HCT116 (cell line): ENCODE data around the gene FAM171A1.
"Not testable (repeated sequence)": the region's sequence is repeated elsewhere in the genome, so short reads cannot be mapped to it uniquely, and the experiment has no call there.

Experiments
- CTCF ChIP-seq, 3 experiments: fragments of 200-600 bp in 1 of 3; sonication (generic) in 1 of 3; IDR thresholded peaks in 2 of 3; conservative IDR thresholded peaks in 1 of 3; 2 replicates each; pipeline ENCODE4 v1.5.1; 2012 to 2017; ENCODE audit warnings: low read depth in 2 of 3, low read length in 2 of 3, antibody characterized with exemption in 1 of 3, borderline replicate concordance in 1 of 3, control low read depth in 1 of 3, mild to moderate bottlenecking in 1 of 3, mixed read lengths in 1 of 3, mixed run types in 1 of 3, moderate library complexity in 1 of 3; ENCODE audit not compliant: insufficient read depth in 1 of 3
- EZH2 ChIP-seq: fragments of 200-600 bp; sonication (generic); IDR thresholded peaks from 2 replicates; pipeline ENCODE4 v1.6.1; 2017; ENCODE audit warnings: antibody characterized with exemption, mixed run types
- MAX ChIP-seq: IDR thresholded peaks from 2 replicates; pipeline ENCODE4 v1.6.1; 2012
- POLR2A ChIP-seq: IDR thresholded peaks from 2 replicates; pipeline ENCODE4 v1.7.0; 2011; ENCODE audit warnings: borderline replicate concordance; ENCODE audit not compliant: insufficient read depth, insufficient read length; ENCODE audit errors: extremely low read depth
- REST ChIP-seq: IDR thresholded peaks from 2 replicates; pipeline ENCODE4 v1.6.1; 2012; ENCODE audit warnings: low read depth
- SRF ChIP-seq: IDR thresholded peaks from 2 replicates; pipeline ENCODE4 v1.6.1; 2012; ENCODE audit warnings: low read depth
- YY1 ChIP-seq: IDR thresholded peaks from 2 replicates; pipeline ENCODE4 v1.6.1; 2011; ENCODE audit warnings: low read length, low read depth, moderate library complexity, mild to moderate bottlenecking; ENCODE audit not compliant: insufficient replicate concordance; ENCODE audit errors: extremely low read depth
- ZNF274 ChIP-seq: fragments of 200-500 bp; sonication (Bioruptor generic); IDR thresholded peaks from 2 replicates; pipeline ENCODE4 v1.6.1; 2014; ENCODE audit warnings: mild to moderate bottlenecking, low read depth, low read length, inconsistent platforms

- TF ChIP-seq EZH2; SRF; REST; YY1; CTCF (IDR thresholded peaks at IDR 0.05 in 2 of 3, conservative IDR thresholded peaks at IDR 0.05 in 1 of 3; ENCODE audit: borderline replicate concordance in 1 of 3, insufficient read depth in 1 of 3, low read depth in 2 of 3, low read length in 2 of 3); MAX; ZNF274; POLR2A: not testable (repeated sequence)
These were observed 163.7 kb downstream of the FAM171A1 start for GRCh38 chr10:15207410-15207809.
